H1 (cell line): ENCODE data around the gene SLFN12L. TPM values are rescaled to one million over a fixed set of nuclear protein-coding genes. Genes with fewer than 3 reads are reported as not detected.
"Not testable (repeated sequence)": the region's sequence is repeated elsewhere in the genome, so short reads cannot be mapped to it uniquely, and the experiment has no call there.

Experiments
- CTCF ChIA-PET: fragments of 300-600 bp; sonication (Branson Sonifier 250); formaldehyde crosslinking; loops from one replicate; lab custom pipeline; 2021; ENCODE audit not compliant: partially characterized antibody; lab: Charles Lee
- POLR2A ChIA-PET: fragments of 300-600 bp; sonication (Branson Sonifier 250); formaldehyde crosslinking; loops from one replicate; lab custom pipeline; 2021; ENCODE audit warnings: inconsistent platforms; ENCODE audit not compliant: partially characterized antibody; lab: Charles Lee
- DNase-seq, 2 experiments: peaks; one replicate each; pipeline versions ENCODE4 v3.0.0 to v3.0.0-alpha.2; 2010 to 2022; ENCODE audit warnings: low spot score in 2 of 2, low read depth in 1 of 2, mixed read lengths in 1 of 2
- FAIRE-seq: peaks from 2 replicates; lab custom pipeline; 2011; peaks lifted over from hg19 to GRCh38; lab: Jason Lieb, UNC
- H2AFZ ChIP-seq: 2 replicates; pipeline ENCODE4 v1.8.1; 2012; ENCODE audit warnings: low read length, inconsistent platforms
- H2AK5ac ChIP-seq: 2 replicates; pipeline ENCODE4 v1.6.1; 2013; ENCODE audit warnings: low read depth, low read length
- H2BK120ac ChIP-seq: replicated peaks from 2 replicates; pipeline ENCODE3; 2013; ENCODE audit warnings: low read depth, low read length, inconsistent platforms
- H2BK12ac ChIP-seq: 2 replicates; pipeline ENCODE4 v1.6.1; 2013; ENCODE audit warnings: low read depth, low read length
- H2BK15ac ChIP-seq: 2 replicates; pipeline ENCODE4 v1.6.1; 2013; ENCODE audit warnings: low read length
- H2BK20ac ChIP-seq: 2 replicates; pipeline ENCODE4 v1.6.1; 2013; ENCODE audit warnings: low read length
- H2BK5ac ChIP-seq: 2 replicates; pipeline ENCODE4 v1.6.1; 2013; ENCODE audit warnings: low read depth, low read length
- H3K14ac ChIP-seq: 2 replicates; pipeline ENCODE4 v1.6.1; 2013; ENCODE audit warnings: inconsistent platforms; ENCODE audit not compliant: insufficient read length
- H3K18ac ChIP-seq: 2 replicates; pipeline ENCODE4 v1.6.1; 2013; ENCODE audit warnings: low read length; ENCODE audit errors: extremely low read depth
- H3K23ac ChIP-seq: 2 replicates; pipeline ENCODE4 v1.6.1; 2013; ENCODE audit warnings: inconsistent platforms; ENCODE audit not compliant: insufficient read length
- H3K23me2 ChIP-seq: 2 replicates; pipeline ENCODE4 v1.6.1; 2013; ENCODE audit warnings: low read depth, low read length
- H3K27ac ChIP-seq: 2 replicates; pipeline ENCODE4 v1.6.1; 2011; ENCODE audit warnings: low read depth, low read length, inconsistent platforms
- H3K27me3 ChIP-seq, 4 experiments: replicated peaks in 1 of 4; 1 replicate in 1 of 4; 2 replicates in 3 of 4; pipeline versions ENCODE4 v1.6.1 to v1.8.1; 2011 to 2013; ENCODE audit warnings: low read length in 3 of 4, mild to moderate bottlenecking in 3 of 4, inconsistent platforms in 2 of 4, mixed read lengths in 2 of 4, moderate library complexity in 1 of 4; ENCODE audit not compliant: control insufficient read depth in 3 of 4, insufficient read depth in 3 of 4; ENCODE audit errors: extremely low read depth in 1 of 4
- H3K36me3 ChIP-seq, 4 experiments: 2 replicates each; pipeline versions ENCODE4 v1.6.1 to v1.8.1; 2011 to 2013; ENCODE audit warnings: mild to moderate bottlenecking in 4 of 4, low read length in 3 of 4, moderate library complexity in 2 of 4, control low read depth in 1 of 4, inconsistent platforms in 1 of 4; ENCODE audit not compliant: insufficient read depth in 4 of 4, control insufficient read depth in 2 of 4
- H3K4ac ChIP-seq: replicated peaks from 2 replicates; pipeline ENCODE3; 2013; ENCODE audit warnings: low read length, low read depth, mixed read lengths, inconsistent platforms; ENCODE audit not compliant: insufficient read length
- H3K4me1 ChIP-seq, 4 experiments: replicated peaks in 1 of 4; 1 replicate in 1 of 4; 2 replicates in 3 of 4; pipeline versions ENCODE4 v1.6.1 to v1.8.1; 2011 to 2013; ENCODE audit warnings: low read length in 3 of 4, inconsistent platforms in 2 of 4, mixed read lengths in 1 of 4; ENCODE audit not compliant: insufficient read depth in 4 of 4, control insufficient read depth in 3 of 4
- H3K4me2 ChIP-seq, 2 experiments: 2 replicates each; pipeline versions ENCODE4 v1.6.1 to v1.8.1; 2011 to 2013; ENCODE audit warnings: low read depth in 2 of 2, low read length in 2 of 2, control low read depth in 1 of 2, inconsistent platforms in 1 of 2, mild to moderate bottlenecking in 1 of 2; ENCODE audit not compliant: insufficient read depth in 1 of 2
- H3K4me3 ChIP-seq, 4 experiments: fragments of 200-600, 300-600 bp in 1 of 4; sonication (generic), shearing (Covaris generic), sonication (Bioruptor Twin) in 1 of 4; 2 replicates each; pipeline versions ENCODE4 v1.5.1 to v1.8.1; 2011 to 2016; ENCODE audit warnings: low read length in 4 of 4, low read depth in 3 of 4, control low read depth in 2 of 4, inconsistent platforms in 2 of 4, mild to moderate bottlenecking in 2 of 4, mixed read lengths in 1 of 4, moderate library complexity in 1 of 4; ENCODE audit not compliant: insufficient read depth in 2 of 4; ENCODE audit errors: extremely low read depth in 1 of 4
- H3K56ac ChIP-seq: replicated peaks from 2 replicates; pipeline ENCODE3; 2013; ENCODE audit warnings: low read depth, mild to moderate bottlenecking, mixed read lengths, low read length, inconsistent platforms; ENCODE audit not compliant: insufficient read length
- H3K79me1 ChIP-seq: 2 replicates; pipeline ENCODE4 v1.6.1; 2013; ENCODE audit warnings: low read depth, low read length, control low read depth
- H3K79me2 ChIP-seq, 2 experiments: 2 replicates each; pipeline versions ENCODE4 v1.6.1 to v1.8.1; 2012 to 2013; ENCODE audit warnings: low read length in 2 of 2, mild to moderate bottlenecking in 2 of 2, inconsistent platforms in 1 of 2; ENCODE audit not compliant: insufficient read depth in 2 of 2, control insufficient read depth in 1 of 2
- H3K9ac ChIP-seq, 4 experiments: replicated peaks in 1 of 4; 1 replicate in 1 of 4; 2 replicates in 3 of 4; pipeline versions ENCODE4 v1.6.1 to v1.8.1; 2011 to 2013; ENCODE audit warnings: low read depth in 3 of 4, low read length in 3 of 4, control low read depth in 2 of 4, mild to moderate bottlenecking in 2 of 4, moderate library complexity in 2 of 4, inconsistent platforms in 1 of 4; ENCODE audit errors: extremely low read depth in 1 of 4
- H3K9me3 ChIP-seq, 2 experiments: 2 replicates each; pipeline versions ENCODE4 v1.6.1 to v1.8.1; 2012 to 2013; ENCODE audit warnings: mild to moderate bottlenecking in 2 of 2, moderate library complexity in 2 of 2, control low read depth in 1 of 2, inconsistent platforms in 1 of 2, low read depth in 1 of 2, low read length in 1 of 2, mixed read lengths in 1 of 2; ENCODE audit not compliant: insufficient read depth in 2 of 2
- H4K20me1 ChIP-seq, 2 experiments: replicated peaks in 1 of 2; 2 replicates each; pipeline versions ENCODE3 to v1.8.1; 2011 to 2013; ENCODE audit warnings: inconsistent platforms in 2 of 2, low read length in 2 of 2, mild to moderate bottlenecking in 1 of 2; ENCODE audit not compliant: insufficient read depth in 2 of 2, control insufficient read depth in 1 of 2
- H4K5ac ChIP-seq: 2 replicates; pipeline ENCODE4 v1.6.1; 2013; ENCODE audit warnings: low read length, low read depth, mixed read lengths, inconsistent platforms; ENCODE audit not compliant: insufficient read length
- H4K8ac ChIP-seq: 2 replicates; pipeline ENCODE4 v1.8.0; 2013; ENCODE audit warnings: mild to moderate bottlenecking, moderate library complexity, low read length, inconsistent platforms; ENCODE audit not compliant: insufficient read depth; ENCODE audit errors: extremely low read depth
- H4K91ac ChIP-seq: replicated peaks from 2 replicates; pipeline ENCODE3; 2013; ENCODE audit warnings: low read length, mixed read lengths, inconsistent platforms; ENCODE audit not compliant: insufficient read length
- CHD2 ChIP-seq: IDR thresholded peaks from 2 replicates; pipeline ENCODE4 v1.6.1; 2012; ENCODE audit warnings: low read length, improper control_type of control experiment
- CREB1 ChIP-seq: IDR thresholded peaks from 2 replicates; pipeline ENCODE4 v1.6.1; 2012; ENCODE audit warnings: inconsistent platforms
- EP300 ChIP-seq, 2 experiments: IDR thresholded peaks; 1 replicate in 1 of 2; 2 replicates in 1 of 2; pipeline ENCODE4 v1.6.1; 2011 to 2012; ENCODE audit warnings: low read depth in 2 of 2, low read length in 2 of 2, mild to moderate bottlenecking in 2 of 2, borderline replicate concordance in 1 of 2, inconsistent platforms in 1 of 2, moderate library complexity in 1 of 2
- EZH2 ChIP-seq: fragments of 200-600 bp; sonication (generic); IDR thresholded peaks from 2 replicates; pipeline ENCODE4 v1.7.1; 2012; ENCODE audit warnings: low read depth, mild to moderate bottlenecking, moderate library complexity, low read length, inconsistent platforms; ENCODE audit not compliant: severe bottlenecking
- GABPA ChIP-seq: IDR thresholded peaks from 2 replicates; pipeline ENCODE4 v1.6.1; 2011; ENCODE audit warnings: mild to moderate bottlenecking, low read length, moderate library complexity, borderline replicate concordance; ENCODE audit not compliant: insufficient read depth
- POLR2A ChIP-seq, 2 experiments: IDR thresholded peaks; 1 replicate in 1 of 2; 2 replicates in 1 of 2; pipeline ENCODE4 v1.6.1; 2011; ENCODE audit warnings: low read depth in 2 of 2, low read length in 2 of 2, mild to moderate bottlenecking in 2 of 2; ENCODE audit errors: control extremely low read depth in 1 of 2
- WGBS, 2 experiments: shearing (Covaris generic) in 1 of 2; methylation state at CpG; one replicate each; pipeline versions ENCODE4 v1.1.6 to v1.1.7; 2013 to 2015; ENCODE audit warnings: low lambda C conversion rate in 2 of 2, mixed read lengths in 2 of 2, inconsistent platforms in 1 of 2, low coverage in 1 of 2, missing lambda C conversion rate in 1 of 2; ENCODE audit not compliant: insufficient replicate concordance in 2 of 2, insufficient coverage in 1 of 2, insufficient read length in 1 of 2; ENCODE audit errors: extremely low coverage in 1 of 2, missing lambda C conversion rate in 1 of 2; 5-methylcytosine and 5-hydroxymethylcytosine counted together
- polyA plus RNA-seq, 7 experiments: library from polyadenylated mRNA; depleted of rRNA in 3 of 7; stranded (reverse) in 5 of 7; unstranded in 2 of 7; fragments of >200 nt in 5 of 7; fragments of 200-250 nt in 2 of 7; gene quantifications; 1 replicate in 5 of 7; 2 replicates in 1 of 7; 4 replicates in 1 of 7; pipeline versions ENCODE4 v1.2.1 to v1.2.3, GENCODE V29; 2011 to 2013; ENCODE audit warnings: missing spikeins in 2 of 7, mixed read lengths in 2 of 7
- total RNA-seq: library from RNA; stranded (reverse); fragmentation: NEBNext Ultra II Directional; extraction: Animal tissue kit (Norgen Biotek cat#: 25700); gene quantifications from 2 replicates; pipeline ENCODE4 v1.2.1, GENCODE V29; 2021

The SLFN12L gene
- total and polyA plus RNA-seq, 2 of the 8 experiments (the other 6 are each of a cell fraction or from before 2014, with no cell fraction given): not detected

DNA sequence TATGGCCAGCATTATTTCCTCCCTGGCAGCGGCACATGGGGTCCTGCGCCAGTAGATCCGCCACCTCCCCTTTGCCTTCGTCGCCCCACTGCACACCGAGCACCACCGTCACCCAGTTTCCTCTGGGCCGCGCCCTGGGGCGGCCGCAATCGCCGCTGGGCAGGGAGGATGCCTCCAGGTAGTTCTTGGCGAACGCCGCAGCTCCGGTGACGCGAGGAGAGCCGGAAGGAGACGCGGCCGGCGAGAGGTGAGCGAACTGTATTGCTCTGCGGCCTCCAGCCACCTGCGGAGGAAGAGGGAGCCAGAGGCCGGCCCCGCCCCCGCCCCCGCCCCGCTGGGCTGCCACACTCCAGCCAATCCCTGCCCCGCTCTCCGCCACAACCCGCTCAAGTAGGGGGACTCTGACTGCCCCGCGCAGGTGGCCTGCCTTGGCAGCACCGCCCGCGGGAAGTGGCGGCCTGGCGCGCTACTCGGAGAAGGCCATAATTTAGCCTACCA, 77.1 kb downstream of the SLFN12L start (continued):
- TF ChIP-seq EP300 (IDR thresholded peaks at IDR 0.05; ENCODE audit: borderline replicate concordance in 1 of 2, low read depth in 2 of 2, low read length in 2 of 2) (no peak), CHD2 (no peak), CREB1 (0 out of 2 replicates have a peak, but pooled peaks have one; percentile 32), EZH2 (peak; percentile 74), POLR2A (IDR thresholded peaks at IDR 0.05; ENCODE audit: control extremely low read depth in 1 of 2, low read depth in 2 of 2, low read length in 2 of 2) (no peak), GABPA (no peak)

- H2BK120ac ChIP-seq, H4K20me1 ChIP-seq, DNase-seq, H3K36me3 ChIP-seq, H3K9ac ChIP-seq, H3K79me1 ChIP-seq, H3K27ac ChIP-seq, H3K4me1 ChIP-seq, H3K4me3 ChIP-seq, H3K56ac ChIP-seq, H2BK12ac ChIP-seq, H3K79me2 ChIP-seq, H4K91ac ChIP-seq, H4K5ac ChIP-seq, H3K4me2 ChIP-seq, H2BK5ac ChIP-seq, H3K14ac ChIP-seq, H2AK5ac ChIP-seq, H2BK20ac ChIP-seq, H2AFZ ChIP-seq, H2BK15ac ChIP-seq, H3K23me2 ChIP-seq, H3K18ac ChIP-seq, FAIRE-seq, H3K23ac ChIP-seq, H3K4ac ChIP-seq, H4K8ac ChIP-seq, H3K9me3 ChIP-seq, CTCF ChIA-PET: not testable (repeated sequence)
- POLR2A ChIA-PET: interaction anchor here (1.2 kb wide), 1 partner anchor 21 kb away, joined by 3 read pairs; the partner anchor contains the start of gene SLFN12
- H3K27me3 ChIP-seq: peaks cover 10 to 69% (median 40%) of the 10 kb centered on the region in 4 experiments
- WGBS, 2 experiments: 82% methylated on average over 5 of the region's 5 CpGs; no CpG with 5 or more reads in 1 of the 2 experiments
Observed at GRCh38 chr17:35454035-35454434, 83.4 kb downstream of the SLFN12L start.
